ENCODE measurements around the gene KDM1A.

The KDM1A gene

DNA sequence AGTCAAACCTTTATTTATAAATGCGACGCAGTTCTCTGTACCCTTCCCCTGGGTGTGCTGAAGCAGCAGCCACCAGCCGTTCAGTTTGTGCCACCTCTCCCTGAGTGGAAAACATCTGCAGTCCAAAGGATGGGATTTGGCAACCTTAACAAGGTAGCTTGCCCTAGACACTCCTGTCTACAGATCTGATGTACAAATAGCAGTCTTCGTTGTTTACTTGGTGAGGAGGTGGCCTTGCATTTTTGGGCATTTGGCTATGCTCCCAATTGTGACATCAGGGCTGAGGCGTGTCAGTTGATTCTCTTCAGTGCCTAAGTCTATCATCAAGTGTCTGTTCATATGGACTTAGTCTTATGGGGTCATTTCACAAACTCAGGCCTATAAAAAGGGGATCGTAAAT, 59.8 kb downstream of the KDM1A start:
- no peak for DNase-seq

DNA sequence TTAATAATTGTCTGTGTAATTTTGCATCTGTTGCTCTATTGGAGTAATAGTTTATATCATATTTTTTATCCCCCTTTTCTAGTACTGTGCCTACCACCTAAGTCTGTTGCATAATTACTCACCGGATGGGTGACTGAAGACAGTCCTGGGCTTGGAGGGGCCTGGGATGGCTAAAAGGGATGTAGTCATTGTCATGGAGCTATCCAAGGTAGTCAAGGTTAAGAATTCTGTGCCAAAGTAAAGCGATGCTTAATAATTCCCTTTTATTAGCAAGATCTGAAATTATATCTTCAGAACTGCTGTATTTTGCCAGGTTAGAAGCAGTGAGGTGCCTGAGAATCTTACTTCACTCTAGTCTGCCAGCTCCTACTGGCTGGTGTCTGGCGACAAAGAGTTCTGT, 61.6 kb downstream of the KDM1A start:
- DNase-seq = no peak

DNA sequence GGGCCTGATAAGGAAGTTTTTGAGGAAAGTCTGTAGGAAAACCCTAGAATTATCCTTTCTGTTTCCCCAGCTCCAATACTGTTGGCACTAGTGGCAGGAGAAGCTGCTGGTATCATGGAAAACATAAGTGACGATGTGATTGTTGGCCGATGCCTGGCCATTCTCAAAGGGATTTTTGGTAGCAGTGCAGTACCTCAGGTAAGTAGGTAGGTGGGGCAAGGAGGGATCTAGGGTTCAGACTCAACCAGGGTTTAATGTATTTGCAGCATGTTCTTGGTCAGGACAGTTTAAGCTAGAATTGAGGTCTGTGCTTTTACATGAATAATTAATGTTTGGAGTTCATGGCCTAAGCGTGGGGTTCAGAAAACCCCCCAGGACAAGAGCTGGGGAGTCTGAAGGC, 62.1 kb downstream of the KDM1A start:
- DNase-seq = no peak

DNA sequence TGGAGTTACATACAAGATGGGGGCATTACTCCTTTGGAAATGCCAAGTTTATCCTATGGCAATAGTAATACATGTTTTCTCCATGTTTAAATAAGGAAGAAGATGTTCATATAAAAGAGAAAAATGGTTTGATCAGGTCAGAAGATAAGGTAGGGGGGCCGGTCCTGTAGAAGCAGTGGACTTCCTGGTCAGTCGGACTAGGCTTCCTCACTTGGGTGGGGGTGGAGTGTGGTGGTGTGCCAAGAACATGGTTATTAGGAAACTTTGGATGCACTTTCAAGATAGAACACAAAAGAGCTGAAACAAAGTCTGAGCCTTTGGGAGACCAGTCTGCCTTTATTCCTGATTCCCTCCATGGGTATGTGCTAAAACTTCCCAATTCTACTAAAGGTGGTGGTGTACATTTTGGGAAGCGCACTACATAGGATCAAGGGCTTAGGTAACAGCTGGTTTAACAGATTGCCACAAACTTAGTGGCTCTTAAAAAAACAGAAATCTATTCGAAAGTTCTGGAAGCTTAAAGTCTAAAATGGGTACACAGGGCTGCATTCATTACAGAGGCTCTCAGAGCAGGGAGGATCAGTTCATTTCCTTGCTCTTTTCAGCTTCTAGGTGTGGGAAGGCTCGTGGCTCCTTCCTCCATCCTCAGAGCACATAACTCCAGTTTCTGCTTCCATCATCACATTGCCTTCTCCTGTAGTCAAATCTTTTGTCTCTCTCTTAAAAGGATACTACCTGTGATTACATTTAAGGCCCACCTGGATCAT, 64.6 kb downstream of the KDM1A start:
- no peak for DNase-seq

DNA sequence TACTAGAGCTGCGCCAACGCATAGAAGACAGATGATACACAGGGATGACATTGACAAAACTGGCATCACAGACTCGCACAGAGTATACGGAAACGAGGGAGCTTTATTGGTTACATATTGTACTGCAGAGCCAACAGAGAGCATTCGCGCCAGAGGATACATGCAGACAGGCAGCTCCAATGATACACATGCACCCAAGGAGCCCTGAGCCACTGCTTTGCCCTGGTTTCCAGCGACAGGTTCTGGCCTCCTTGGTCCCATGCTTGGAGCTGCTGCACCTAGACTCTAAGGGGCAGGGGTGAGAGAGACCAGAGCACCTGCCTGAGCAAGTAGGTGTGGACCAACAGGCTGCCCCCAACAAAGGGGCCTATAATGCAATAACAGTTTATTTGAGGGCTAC, 65.6 kb downstream of the KDM1A start:
- no peak for DNase-seq

DNA sequence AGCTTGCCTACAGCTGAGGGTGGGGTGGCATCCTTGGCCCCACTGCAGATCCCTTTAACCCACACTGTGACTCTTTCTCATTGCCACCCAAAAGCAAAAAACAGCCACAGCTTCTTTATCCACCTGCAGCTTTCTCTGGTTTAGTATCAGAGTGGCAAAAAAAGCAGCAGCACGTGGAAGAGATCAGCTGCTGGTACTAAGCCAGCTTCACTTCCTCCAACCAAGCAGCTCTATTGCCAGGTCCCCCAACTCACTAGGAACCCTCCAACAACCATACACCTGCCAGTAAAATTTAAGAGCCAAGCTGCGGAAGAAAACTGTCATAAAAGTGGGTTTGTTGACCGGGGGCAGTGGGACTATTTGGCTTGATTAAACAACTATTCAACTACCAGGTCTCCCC, 66.4 kb downstream of the KDM1A start:
- no peak for DNase-seq

DNA sequence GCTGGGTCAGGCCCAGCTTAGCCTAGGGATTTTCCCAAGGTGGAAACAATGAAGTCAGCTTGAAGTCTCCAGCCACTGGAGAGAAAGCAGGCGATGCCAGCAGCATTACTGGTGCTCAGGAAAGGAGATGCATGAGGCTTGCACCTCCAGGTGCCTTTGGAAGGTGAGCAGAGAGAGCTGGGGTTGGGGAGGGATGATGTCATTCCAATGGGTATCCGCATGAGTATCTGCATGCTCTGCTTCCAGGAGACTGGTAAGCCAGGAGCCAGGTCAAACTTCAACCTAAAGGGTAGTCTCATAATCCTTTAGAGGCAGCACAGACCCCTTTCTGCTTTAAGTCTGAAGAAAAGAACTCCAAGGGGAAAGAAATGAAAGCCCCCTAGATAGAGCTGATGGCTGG, 68.8 kb downstream of the KDM1A start:
- no peak for DNase-seq

DNA sequence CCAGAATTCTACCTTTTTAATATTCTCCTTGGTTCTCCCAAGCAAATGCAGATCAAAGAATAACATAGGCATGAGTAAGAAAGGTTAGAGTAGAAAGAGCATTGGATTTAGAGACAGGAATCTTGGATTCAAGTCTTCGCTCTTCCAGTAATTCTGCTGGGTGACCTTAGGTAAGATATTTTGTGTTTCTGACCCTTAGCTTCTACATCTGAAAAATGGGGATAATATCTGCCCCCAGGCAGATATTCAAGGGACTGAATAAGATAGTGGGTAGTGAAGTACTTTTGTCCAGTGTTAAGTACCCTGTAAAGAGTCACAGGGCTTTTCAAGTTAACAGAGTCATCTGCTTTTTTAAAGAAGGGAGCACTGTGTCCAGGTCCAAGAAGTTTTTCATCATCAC, 70.8 kb downstream of the KDM1A start:
- no peak for DNase-seq

DNA sequence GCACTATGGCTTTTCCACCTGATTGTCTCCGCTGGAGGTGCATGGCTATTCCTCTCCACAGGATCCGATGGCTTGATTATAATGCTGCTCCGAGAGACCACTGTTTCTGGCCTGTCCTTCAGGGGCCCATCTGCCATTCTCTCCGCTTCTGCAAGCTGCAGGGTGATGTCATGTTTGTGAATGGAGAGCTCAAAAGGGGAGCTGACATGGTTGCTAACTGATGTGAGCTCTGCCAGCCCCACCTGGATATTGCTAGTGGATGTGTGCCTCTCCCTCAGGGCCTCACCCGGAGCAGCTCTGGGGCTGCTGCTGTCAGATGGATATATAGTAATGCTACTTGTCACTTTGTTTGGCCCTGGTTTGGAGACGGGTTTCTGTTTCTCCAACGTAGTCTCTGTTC, 72.3 kb downstream of the KDM1A start:
- DNase-seq = no peak

DNA sequence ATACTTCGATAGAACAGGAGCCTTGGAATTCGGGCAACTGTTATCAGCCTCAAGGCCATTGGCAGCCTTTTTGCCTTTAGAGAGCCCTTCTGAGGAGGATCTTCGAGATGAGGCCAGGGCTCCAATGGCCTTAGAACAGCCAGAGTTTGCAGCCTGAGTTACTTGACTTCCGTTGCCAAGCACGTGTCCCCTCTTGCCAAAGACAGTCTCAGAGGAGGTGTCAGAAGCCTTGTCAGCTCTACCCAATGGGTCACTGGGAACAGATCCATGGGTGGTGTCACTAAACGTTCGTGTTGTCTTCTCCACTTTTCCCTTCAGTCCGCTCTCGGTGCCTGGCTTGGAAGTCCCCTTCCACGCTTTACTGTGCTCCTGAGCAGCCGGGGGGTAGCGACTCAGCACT, 73.2 kb downstream of the KDM1A start:
- no peak for DNase-seq

DNA sequence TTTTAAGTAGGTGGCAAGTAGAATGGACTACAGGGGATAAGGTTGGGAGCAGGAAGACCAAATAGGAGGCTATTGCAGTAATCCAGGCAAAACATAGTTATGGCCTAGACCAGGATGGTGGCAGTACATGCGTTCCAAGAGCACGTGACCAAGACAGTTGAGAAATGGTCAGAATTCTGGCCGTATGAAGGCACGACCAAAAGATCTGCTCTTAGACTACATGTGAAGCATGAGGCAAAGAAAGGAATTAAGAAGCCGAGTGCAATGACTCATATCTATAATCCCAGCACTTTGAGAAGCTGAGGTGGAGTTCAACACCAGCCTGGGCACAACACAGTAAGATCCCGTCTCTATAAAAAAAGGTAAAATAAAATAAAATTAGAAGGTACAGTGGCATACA, 78.0 kb downstream of the KDM1A start:
- no peak for DNase-seq

DNA sequence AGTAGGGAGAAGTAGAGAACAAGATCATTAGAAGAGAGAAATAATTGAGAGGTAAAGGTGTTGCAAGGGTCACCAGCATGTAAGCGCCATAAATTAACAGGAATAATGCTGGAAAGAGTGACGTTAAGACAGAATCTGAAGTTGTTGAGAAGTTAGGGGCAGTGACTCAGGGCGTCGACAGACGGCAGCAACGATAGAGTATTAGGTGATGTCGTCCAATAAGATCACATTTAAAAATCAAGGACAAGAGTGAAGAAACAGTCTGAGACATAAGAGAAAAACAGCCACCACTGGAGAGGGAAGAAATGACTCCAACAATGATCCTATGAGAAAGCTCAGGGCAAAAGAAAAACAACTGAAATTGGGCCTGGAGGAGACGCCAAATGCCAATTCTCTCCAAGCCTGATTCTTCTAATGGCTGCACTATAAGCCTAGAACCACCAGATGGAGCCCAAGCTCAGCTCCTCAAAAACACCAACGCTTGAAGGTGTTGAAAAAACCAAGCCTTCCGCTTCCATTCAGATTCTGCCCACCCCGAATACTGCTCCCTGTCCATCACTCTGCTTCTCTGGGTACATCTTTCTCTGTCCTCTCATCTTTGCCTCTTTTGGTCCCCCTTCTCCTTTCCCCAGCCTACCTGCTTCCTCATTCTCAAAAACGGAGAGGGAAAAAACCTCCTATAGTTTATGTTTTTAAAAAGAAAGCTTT, 79.3 kb downstream of the KDM1A start:
- DNase-seq = peak; percentile 45

DNA sequence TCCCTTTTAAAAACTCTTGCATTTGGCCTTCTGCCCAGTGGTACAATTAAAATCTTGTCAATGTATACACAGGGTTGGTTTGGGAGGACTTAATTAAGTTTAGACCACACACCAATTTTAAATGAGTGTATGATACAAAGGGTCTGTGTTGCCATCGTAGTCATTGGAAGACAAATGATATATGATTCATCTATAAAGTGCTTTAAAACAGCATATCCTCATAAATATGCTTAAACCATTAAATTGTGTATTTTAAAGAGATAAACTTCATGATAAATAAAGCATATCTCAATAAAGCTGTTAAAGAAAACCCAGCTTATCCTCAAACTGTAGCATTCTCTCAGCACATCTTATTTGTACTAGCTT, 79.9 kb downstream of the KDM1A start:
- no peak for DNase-seq

DNA sequence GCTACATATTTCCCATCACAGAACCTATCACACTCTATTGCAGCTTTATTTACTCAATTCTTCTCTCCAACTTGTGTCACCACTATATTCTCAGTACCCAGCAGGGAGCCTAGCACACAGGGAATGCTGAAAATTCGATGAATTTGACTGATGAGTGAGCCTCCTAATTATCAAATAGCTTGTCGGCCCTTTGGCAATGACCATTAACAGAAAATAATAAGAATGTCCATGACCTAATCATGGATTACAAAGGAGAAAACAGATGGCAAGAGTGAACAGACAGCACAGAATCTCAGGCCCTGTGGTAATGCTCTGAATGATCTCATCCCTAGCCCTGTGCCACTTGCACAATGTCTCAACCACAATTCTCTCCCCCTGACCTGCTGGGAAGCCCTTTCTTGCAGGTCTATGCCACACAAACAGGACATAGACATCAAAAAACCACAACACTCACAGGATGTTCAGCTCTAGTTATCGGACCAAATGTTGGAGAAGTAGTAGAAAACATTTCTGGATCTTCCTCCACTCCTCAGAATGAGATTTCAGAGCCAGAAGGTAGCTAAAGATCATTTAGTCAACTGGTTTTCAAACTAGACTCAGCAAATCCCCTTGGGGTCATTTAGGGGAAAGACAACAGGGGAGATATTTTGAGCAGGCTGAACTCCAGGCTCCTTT, 80.9 kb downstream of the KDM1A start:
- peak; percentile 27 for DNase-seq

DNA sequence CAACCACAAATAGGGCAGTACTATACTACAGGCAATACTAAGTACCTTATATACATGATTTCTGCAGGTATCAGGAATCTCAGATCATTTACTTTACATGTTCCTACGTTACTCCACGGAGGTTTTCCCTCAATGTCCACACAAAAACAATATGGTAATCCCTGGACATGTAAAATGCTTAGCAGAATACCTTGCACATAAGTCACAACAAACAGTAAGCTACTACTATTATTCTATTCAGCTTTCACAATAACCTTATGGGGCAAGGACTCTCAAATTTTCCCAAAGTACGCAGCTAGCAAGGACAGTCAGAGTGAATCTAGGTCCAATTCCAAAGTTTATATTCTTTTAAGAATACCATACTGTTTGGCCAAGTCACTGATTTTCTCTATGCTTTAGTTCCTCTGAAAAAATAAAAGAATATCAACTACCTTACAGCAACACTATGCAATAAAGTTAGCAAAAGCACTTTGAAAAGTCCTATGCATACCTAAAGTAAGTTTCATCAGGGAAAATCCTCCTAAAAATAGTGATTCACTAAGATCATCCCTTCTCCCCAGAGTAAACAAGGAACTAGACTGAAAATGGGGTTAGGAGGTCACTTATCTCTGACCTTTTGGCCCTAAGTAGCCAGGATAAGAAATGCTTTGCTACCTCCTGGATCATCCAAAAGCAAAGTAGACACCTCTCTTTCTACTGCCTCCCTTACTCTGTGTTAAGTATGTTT, 82.0 kb downstream of the KDM1A start:
- no peak for DNase-seq

DNA sequence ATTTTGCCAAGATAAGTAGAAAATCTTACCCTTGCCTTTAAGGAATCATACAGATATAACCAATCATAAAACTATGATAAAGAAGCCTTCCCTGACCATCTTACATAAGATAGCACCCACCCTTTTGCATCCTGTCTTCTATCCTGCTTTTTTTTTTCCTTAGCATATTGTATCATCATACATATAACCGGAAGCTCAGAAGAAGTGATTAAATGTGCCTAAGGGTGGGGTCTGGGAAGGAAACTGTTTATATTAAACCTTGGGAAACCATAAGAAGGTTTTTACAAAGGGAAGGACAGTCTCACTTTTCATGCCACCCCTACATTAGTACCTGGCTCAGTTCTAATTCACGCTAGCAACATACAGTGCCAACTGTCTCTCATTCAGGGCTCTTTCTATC, 82.6 kb downstream of the KDM1A start:
- no peak for DNase-seq

DNA sequence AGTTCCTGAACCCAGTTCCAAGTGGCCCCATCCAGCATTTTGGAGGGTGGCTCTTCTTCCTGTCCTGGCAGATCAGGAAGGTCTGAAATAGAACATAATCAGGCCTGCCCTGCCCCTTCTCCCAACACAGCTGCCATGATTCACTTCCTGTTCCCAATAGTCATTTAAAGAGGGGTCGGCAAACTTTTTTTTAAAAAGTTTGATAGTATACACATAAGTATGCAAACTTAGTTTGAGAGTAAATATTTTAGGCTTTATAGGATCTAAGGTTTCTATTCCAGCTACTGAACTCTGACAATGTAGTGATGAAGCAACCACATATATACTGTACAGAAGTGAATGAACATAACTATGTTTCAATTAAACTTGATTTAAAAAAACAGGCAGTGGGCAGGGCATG, 83.0 kb downstream of the KDM1A start:
- no peak for DNase-seq

DNA sequence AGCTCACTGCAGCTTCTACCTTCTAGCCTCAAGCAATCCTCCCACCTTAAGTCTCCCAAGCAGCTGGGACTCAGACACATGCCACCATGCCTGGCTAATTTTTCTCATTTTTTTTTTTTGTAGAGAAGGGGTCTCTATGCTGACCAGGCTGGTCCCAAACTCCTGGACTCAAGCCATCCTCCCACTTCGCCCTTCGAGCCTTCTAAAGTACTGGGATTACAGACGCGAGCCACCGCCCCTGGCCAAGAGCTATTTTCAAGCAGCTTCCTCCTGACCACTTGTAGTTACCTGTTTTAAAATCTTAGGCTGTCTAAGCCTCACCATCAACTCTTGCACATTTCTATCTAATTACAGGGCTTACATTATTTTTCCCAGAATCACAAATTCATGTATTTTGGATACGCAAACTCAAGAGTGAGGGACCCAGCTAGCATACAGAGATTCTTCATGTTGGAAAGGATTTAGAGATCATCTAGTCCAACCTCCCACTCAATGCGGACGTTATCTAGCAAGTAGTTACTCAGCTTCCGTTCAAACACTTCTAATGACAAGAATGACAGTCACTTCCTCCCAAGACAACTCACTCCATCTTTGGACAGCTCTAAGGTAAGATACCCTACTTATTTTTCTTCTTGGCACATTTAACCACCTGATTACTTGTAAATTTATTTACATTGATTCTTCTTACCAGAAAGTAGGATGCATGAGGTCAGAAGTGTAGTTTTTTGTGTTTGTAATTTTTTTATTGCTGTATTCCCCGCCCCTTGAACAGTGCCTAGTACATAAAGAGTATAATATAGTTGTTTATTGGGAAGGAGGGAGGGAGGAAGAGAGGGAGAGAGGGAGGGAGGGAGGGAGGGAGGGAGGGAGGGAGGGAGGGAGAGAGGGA, 84.0 kb downstream of the KDM1A start:
- DNase-seq = no peak

DNA sequence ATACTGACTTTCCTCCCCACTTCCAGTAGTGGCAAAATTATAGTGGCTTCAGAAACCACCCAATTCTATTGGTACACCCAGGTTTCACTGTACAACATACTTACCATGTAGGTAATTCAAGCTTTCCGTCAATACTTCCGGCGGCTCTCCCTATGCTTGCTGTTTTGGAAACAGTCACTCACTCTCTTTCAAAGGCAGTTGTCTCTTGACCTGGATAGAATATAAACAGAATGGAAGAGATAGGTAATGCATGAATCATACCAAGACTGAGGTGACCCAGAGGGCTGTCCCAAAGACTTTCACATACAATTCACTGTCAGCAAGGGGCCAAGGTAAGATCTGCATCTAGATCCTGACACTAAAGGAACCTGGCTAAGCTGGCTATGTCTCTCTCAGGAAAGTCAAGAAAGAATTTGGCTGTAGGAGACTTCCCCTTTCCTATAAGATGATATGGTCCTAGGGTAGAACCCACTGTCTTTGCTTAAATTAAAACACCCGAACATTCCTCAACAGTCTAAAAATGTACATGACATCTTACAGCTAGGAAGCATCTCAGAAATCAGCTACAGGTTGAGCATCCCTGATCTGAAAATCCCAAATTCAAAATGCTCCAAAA, 89.8 kb downstream of the KDM1A start:
- no peak for DNase-seq

DNA sequence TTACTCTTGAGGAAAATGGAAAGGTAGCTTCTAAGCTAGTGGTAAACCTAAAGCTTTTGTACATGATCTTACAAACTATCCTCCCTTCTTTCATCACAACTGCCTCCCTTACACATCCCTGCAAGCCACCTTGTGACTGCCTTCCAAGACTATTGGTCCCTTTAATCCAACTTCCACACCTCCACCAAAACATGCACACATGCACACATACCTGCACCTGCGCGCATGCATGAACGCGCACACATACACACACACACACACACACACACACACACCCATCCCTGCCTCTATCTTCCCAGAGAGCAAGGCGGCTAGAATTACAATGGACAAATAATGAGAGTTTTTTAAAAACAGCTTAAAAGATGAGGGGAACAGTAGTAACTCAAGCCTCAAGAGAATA, 91.1 kb downstream of the KDM1A start:
- no peak for DNase-seq

DNA sequence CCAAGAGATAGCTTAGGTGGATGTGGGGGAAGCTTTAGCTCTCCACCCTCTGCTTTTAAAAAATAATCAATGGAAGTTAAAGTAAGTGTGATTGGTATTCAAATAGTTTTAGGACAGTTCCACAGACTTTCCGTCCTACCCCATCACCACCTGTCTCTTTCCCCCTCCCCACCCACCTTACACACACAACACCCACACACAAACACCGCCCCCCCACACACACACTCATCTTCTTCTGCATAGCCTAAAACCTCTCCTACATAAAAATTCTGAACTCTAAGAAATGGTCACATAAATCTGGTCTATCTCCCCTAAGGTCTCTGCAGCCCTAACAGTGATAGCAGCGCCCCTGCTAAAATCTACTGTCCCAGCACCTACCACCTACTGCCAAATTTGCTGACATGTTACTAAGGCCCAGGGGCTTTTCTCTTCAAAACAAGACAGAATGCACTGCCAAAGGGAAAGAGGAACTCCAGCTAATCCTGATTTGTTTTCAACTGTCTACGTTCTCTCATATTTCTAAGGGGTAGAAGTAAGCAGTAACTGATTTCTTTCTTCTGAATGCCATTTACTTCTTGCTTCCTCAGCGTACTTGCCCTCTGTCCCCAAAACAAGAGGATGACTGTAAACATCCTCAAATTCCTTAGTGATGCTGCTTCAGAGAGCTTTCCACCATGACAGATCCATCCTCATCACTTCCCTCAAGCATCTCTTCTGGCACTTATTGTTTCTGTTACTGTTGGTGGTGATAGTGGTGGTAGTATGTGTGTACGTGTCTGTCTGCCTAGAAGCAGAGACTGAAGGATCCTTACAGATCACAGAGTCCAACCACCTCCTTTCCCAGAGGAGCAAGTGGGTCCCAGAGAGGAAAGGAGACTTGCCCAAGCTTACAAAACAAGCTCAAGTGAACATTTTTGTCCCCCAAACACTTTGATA, 92.6 kb downstream of the KDM1A start:
- DNase-seq = no peak
